HepG2 (cell line): ENCODE data around the gene GCLC. TPM values are rescaled to one million over a fixed set of nuclear protein-coding genes. Genes with fewer than 3 reads are reported as not detected.

ENCODE experiments used
- ATAC-seq: fragments of 200-7000 bp; cut with Tn5 transposase; 3 replicates; pipeline ENCODE4 v1.9.1; 2020; ENCODE audit warnings: mild to moderate bottlenecking, moderate library complexity
- BruUV-seq: library from RNA; stranded (reverse); fragments of 400-500 nt; replicated peaks from 2 replicates; lab custom pipeline; 2021; lab: Mats Ljungman, UMichigan
- CTCF ChIA-PET: fragments of 300-600 bp; formaldehyde crosslinking; extraction: SDS; loops from one replicate; lab custom pipeline; 2021; ENCODE audit warnings: low total read pairs, inconsistent platforms, low intra/inter-chr PET ratio; lab: Yijun Ruan, JAX
- POLR2A ChIA-PET: fragments of 350-600 bp; sonication (Branson Sonifier 250); formaldehyde crosslinking; loops from one replicate; lab custom pipeline; 2020; ENCODE audit warnings: antibody characterized with exemption, inconsistent platforms; lab: Yijun Ruan, JAX
- DNase-seq: peaks from one replicate; pipeline ENCODE4 v3.0.0-alpha.2; 2015; ENCODE audit warnings: low spot score
- FAIRE-seq: peaks from 3 replicates; lab custom pipeline; 2011; peaks lifted over from hg19 to GRCh38; lab: Jason Lieb, UNC
- H2AFZ ChIP-seq: one replicate; pipeline ENCODE4 v1.6.1; 2011; ENCODE audit warnings: low read length, inconsistent platforms
- H3K27ac ChIP-seq: fragments of 300-600 bp; 3 replicates; pipeline ENCODE4 v1.8.0; 2011; ENCODE audit warnings: mixed run types, mild to moderate bottlenecking, mixed read lengths, low read length, inconsistent platforms; ENCODE audit not compliant: insufficient read depth; ENCODE audit errors: extremely low read length
- H3K27me3 ChIP-seq, 2 experiments: fragments of 200-600 bp in 1 of 2; 2 replicates in 1 of 2; 3 replicates in 1 of 2; pipeline versions ENCODE4 v1.6.0 to v1.8.0; 2011; ENCODE audit warnings: low read length in 2 of 2, mild to moderate bottlenecking in 2 of 2, moderate library complexity in 2 of 2, inconsistent platforms in 1 of 2; ENCODE audit not compliant: insufficient read depth in 2 of 2, control insufficient read depth in 1 of 2
- H3K36me3 ChIP-seq, 2 experiments: fragments of 200-600 bp in 1 of 2; replicated peaks in 1 of 2; 2 replicates in 1 of 2; 3 replicates in 1 of 2; pipeline versions ENCODE4 v1.5.1 to v1.8.0; 2011; ENCODE audit warnings: low read length in 2 of 2, inconsistent platforms in 1 of 2; ENCODE audit not compliant: insufficient read depth in 2 of 2, control insufficient read depth in 1 of 2
- H3K4me1 ChIP-seq: 2 replicates; pipeline ENCODE4 v1.5.1; 2012; ENCODE audit warnings: low read length, inconsistent platforms; ENCODE audit not compliant: insufficient read depth
- H3K4me2 ChIP-seq: 2 replicates; pipeline ENCODE4 v1.6.0; 2011; ENCODE audit warnings: low read depth, low read length, inconsistent platforms
- H3K4me3 ChIP-seq, 3 experiments: fragments of 200-600 bp in 1 of 3; sonication (generic), shearing (Covaris generic) in 1 of 3; replicated peaks in 1 of 3; 2 replicates each; pipeline ENCODE4 v1.5.1; 2011 to 2016; ENCODE audit warnings: low read length in 3 of 3, inconsistent platforms in 2 of 3, low read depth in 2 of 3, mild to moderate bottlenecking in 2 of 3, control low read depth in 1 of 3, mixed read lengths in 1 of 3; ENCODE audit not compliant: insufficient read depth in 1 of 3
- H3K79me2 ChIP-seq: one replicate; pipeline ENCODE4 v1.6.1; 2011; ENCODE audit warnings: low read length, inconsistent platforms; ENCODE audit not compliant: insufficient read depth
- H3K9ac ChIP-seq: 2 replicates; pipeline ENCODE4 v1.6.0; 2011; ENCODE audit warnings: mild to moderate bottlenecking, low read depth, low read length, inconsistent platforms; ENCODE audit not compliant: insufficient read depth
- H3K9me3 ChIP-seq: 2 replicates; pipeline ENCODE4 v1.5.1; 2012; ENCODE audit warnings: mild to moderate bottlenecking, low read length
- H4K20me1 ChIP-seq: 2 replicates; pipeline ENCODE4 v1.6.0; 2011; ENCODE audit warnings: inconsistent platforms, mild to moderate bottlenecking, low read length, moderate library complexity; ENCODE audit not compliant: insufficient read depth
- HIVEP1 ChIP-seq: sonication (generic); formaldehyde crosslinking; IDR thresholded peaks from 2 replicates; pipeline ENCODE4 v1.4.0; 2020; ENCODE audit warnings: mild to moderate bottlenecking, missing genetic modification reagents
- KLF11 ChIP-seq: IDR thresholded peaks from 2 replicates; pipeline ENCODE4 v1.6.1; 2016; ENCODE audit warnings: missing compliant biosample characterization
- KLF15 ChIP-seq: sonication (generic); formaldehyde crosslinking; IDR thresholded peaks from 2 replicates; pipeline ENCODE4 v1.8.1; 2023; ENCODE audit warnings: borderline replicate concordance, mild to moderate bottlenecking, inconsistent platforms, missing genetic modification reagents, mixed read lengths
- PHF21A ChIP-seq: sonication (generic); formaldehyde crosslinking; IDR thresholded peaks from 2 replicates; pipeline ENCODE4 v1.5.0; 2020; ENCODE audit warnings: mild to moderate bottlenecking, missing genetic modification reagents
- REPIN1 ChIP-seq: sonication (generic); formaldehyde crosslinking; IDR thresholded peaks from 2 replicates; pipeline ENCODE4 v1.8.0; 2022; ENCODE audit warnings: missing genetic modification reagents, low read depth, mild to moderate bottlenecking, borderline replicate concordance
- ZFYVE20 ChIP-seq: sonication (generic); formaldehyde crosslinking; IDR thresholded peaks from 2 replicates; pipeline ENCODE4 v1.8.0; 2023; ENCODE audit warnings: low read depth, mild to moderate bottlenecking, moderate library complexity, missing genetic modification reagents, borderline replicate concordance
- ZNF253 ChIP-seq: sonication (generic); formaldehyde crosslinking; IDR thresholded peaks from 2 replicates; pipeline ENCODE4 v1.8.0; 2022; ENCODE audit warnings: mild to moderate bottlenecking, missing genetic modification reagents, borderline replicate concordance
- ZSCAN31 ChIP-seq: sonication (generic); formaldehyde crosslinking; IDR thresholded peaks from 2 replicates; pipeline ENCODE4 v1.5.0; 2020; ENCODE audit warnings: low read depth, mild to moderate bottlenecking, missing genetic modification reagents
- WGBS: methylation state at CpG from one replicate; pipeline ENCODE4 v1.1.6; 2017; ENCODE audit warnings: low lambda C conversion rate; 5-methylcytosine and 5-hydroxymethylcytosine counted together
- in situ Hi-C: cut with HindIII; loops from 2 replicates; pipeline ENCODE4 v1.10.0; 2017; ENCODE audit warnings: low pct_unique_long_range_greater_than_20kb; ENCODE audit not compliant: extremely low pct_ligation_motif_present
- intact Hi-C: fragments of 100-400 bp; cut with micrococcal nuclease; formaldehyde crosslinking; loops from one replicate; pipeline ENCODE4 v1.10.0; 2022; ENCODE audit not compliant: unreplicated experiment
- polyA plus RNA-seq, 8 experiments: library from polyadenylated mRNA; depleted of rRNA in 3 of 8; stranded (reverse) in 7 of 8; unstranded in 1 of 8; fragments of >200 nt; fragmentation: Illumina TruSeq in 4 of 8; extraction: Trizol in 4 of 8; gene quantifications; 2 replicates each; pipeline versions ENCODE4 v1.2.1 to v1.2.3, GENCODE V29; 2011 to 2016; ENCODE audit warnings: low read depth in 4 of 8, missing spikeins in 1 of 8, mixed read lengths in 1 of 8; ENCODE audit not compliant: insufficient read depth in 1 of 8
- total RNA-seq, 5 experiments: library from RNA; depleted of rRNA; stranded (reverse); fragments of >200 nt; fragmentation: Illumina TruSeq; extraction: Trizol; gene quantifications; 2 replicates each; pipeline ENCODE4 v1.2.3, GENCODE V29; 2016; ENCODE audit warnings: low read depth in 1 of 5
- TF ChIP-seq, protein P1 (sequence below): sonication (generic); formaldehyde crosslinking; IDR thresholded peaks from 2 replicates; pipeline ENCODE4 v1.8.1; 2023; ENCODE audit warnings: mild to moderate bottlenecking, moderate library complexity, missing genetic modification reagents
- TF ChIP-seq, protein P2 (sequence below), 2 experiments: sonication (generic) in 1 of 2; formaldehyde crosslinking in 1 of 2; IDR thresholded peaks; 2 replicates each; pipeline versions ENCODE4 v1.4.0 to v1.6.1; 2016 to 2020; ENCODE audit warnings: borderline replicate concordance in 1 of 2, low read depth in 1 of 2, mild to moderate bottlenecking in 1 of 2, missing genetic modification reagents in 1 of 2
- TF ChIP-seq, protein P3 (sequence below), 2 experiments: sonication (generic) in 1 of 2; formaldehyde crosslinking in 1 of 2; IDR thresholded peaks; 2 replicates each; pipeline versions ENCODE4 v1.5.1 to v1.6.1; 2011 to 2020; ENCODE audit warnings: borderline replicate concordance in 1 of 2, low read depth in 1 of 2, low read length in 1 of 2, mild to moderate bottlenecking in 1 of 2, missing genetic modification reagents in 1 of 2, moderate library complexity in 1 of 2

Gene GCLC
- total and polyA plus RNA-seq, 2 of the 13 experiments (the other 11 are each of a cell fraction or from before 2014, with no cell fraction given), result 35.3 to 84.6 TPM

DNA sequence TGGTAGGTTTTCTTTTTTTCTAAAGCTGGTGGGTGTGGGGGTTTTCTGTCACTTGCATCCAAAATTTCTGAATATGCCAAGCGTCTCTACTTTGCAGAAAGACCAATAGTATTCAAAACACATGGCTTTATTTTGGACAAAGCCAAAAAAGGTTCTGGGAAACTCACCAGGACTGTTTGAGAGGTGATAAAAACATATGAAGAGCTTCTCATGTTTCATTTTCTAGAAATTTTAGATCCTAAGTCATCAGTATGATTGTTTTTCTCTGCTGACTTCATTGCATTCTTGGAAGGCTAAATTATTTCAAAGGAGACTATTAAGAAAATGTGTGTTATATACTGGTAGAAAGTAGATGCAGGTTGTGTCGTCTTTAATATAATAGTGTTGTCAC lies 51.3 kb downstream of the GCLC start:
- H4K20me1 ChIP-seq, result no peaks in the 10 kb centered on the region
- peak overlapping the region; percentile 92 for H3K4me2 ChIP-seq
- no TSS peak for BruUV-seq
- WGBS, result 46% methylated on average over 2 of the region's 2 CpGs
- FAIRE-seq, result no peak
- TF ChIP-seq PHF21A, result 0 out of 2 replicates have a peak, but pooled peaks have one; percentile 3
- TF ChIP-seq, protein P1, sequence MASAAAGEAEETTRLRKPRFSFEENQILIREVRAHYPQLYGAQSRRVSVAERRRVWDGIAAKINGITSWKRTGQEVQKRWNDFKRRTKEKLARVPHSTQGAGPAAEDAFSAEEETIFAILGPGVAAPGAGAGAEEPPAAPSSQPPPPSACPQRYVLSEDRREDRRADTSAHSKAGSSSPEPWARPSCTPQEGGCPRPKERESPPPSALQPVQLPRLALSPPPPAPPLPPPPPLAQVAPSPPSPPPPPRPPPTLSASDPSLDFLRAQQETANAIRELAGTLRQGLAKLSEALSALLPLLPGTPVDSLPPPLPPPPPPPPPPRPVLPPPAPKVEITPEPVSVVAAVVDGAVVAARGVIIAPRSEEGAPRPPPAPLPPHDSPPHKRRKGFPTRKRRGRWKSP (CRISPR knock-in tag), result 0 out of 2 replicates have a peak, but pooled peaks have one; percentile 11
- no peak for TF ChIP-seq ZSCAN31 (CRISPR knock-in tag)
- TF ChIP-seq KLF11 (CRISPR knock-in tag), result no peak
- no peak for TF ChIP-seq ZNF253
- no peak for TF ChIP-seq KLF15 (CRISPR knock-in tag)
- no peak for TF ChIP-seq ZFYVE20
- 0 out of 2 replicates have a peak, but pooled peaks have one; percentile 4 for TF ChIP-seq REPIN1 (CRISPR knock-in tag)
- TF ChIP-seq, protein P2, sequence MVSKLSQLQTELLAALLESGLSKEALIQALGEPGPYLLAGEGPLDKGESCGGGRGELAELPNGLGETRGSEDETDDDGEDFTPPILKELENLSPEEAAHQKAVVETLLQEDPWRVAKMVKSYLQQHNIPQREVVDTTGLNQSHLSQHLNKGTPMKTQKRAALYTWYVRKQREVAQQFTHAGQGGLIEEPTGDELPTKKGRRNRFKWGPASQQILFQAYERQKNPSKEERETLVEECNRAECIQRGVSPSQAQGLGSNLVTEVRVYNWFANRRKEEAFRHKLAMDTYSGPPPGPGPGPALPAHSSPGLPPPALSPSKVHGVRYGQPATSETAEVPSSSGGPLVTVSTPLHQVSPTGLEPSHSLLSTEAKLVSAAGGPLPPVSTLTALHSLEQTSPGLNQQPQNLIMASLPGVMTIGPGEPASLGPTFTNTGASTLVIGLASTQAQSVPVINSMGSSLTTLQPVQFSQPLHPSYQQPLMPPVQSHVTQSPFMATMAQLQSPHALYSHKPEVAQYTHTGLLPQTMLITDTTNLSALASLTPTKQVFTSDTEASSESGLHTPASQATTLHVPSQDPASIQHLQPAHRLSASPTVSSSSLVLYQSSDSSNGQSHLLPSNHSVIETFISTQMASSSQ (IDR thresholded peaks at IDR 0.05; ENCODE audit: low read depth), result 0 out of 2 replicates have a peak, but pooled peaks have one; percentile 15
- TF ChIP-seq, protein P2 (CRISPR knock-in tag; IDR thresholded peaks at IDR 0.05; ENCODE audit: borderline replicate concordance), result no peak
- TF ChIP-seq HIVEP1 (CRISPR knock-in tag), result no peak
- TF ChIP-seq, protein P3, sequence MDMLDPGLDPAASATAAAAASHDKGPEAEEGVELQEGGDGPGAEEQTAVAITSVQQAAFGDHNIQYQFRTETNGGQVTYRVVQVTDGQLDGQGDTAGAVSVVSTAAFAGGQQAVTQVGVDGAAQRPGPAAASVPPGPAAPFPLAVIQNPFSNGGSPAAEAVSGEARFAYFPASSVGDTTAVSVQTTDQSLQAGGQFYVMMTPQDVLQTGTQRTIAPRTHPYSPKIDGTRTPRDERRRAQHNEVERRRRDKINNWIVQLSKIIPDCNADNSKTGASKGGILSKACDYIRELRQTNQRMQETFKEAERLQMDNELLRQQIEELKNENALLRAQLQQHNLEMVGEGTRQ (IDR thresholded peaks at IDR 0.05; ENCODE audit: low read depth, low read length), result no peak
- TF ChIP-seq, protein P3 (CRISPR knock-in tag; IDR thresholded peaks at IDR 0.05; ENCODE audit: borderline replicate concordance), result no peak
- TF ChIP-seq, all 625 proteins: peak for 4
- Histone ChIP-seq H3K9ac (no peak overlapping the region), H3K79me2 (no peaks in the 10 kb centered on the region), H3K4me1 (peaks cover 17% of the 10 kb centered on the region), H3K27me3 (no peaks in the 10 kb centered on the region), H3K36me3 (peaks cover 1 to 11% of the 10 kb centered on the region in 2 experiments; a peak in 3 of 5 replicates), H3K9me3 (no peaks in the 10 kb centered on the region), H3K4me3 (peak overlapping the region in 2 of 3 experiments; percentile 36 to 65; a peak in 2 of 6 replicates), H3K27ac (no peak overlapping the region), H2AFZ (peak overlapping the region; percentile 59)
- no peak; the same call in 2 of the 3 replicates for ATAC-seq
- intact Hi-C loops (loop anchor here (1.0 to 2.0 kb wide), 5 partner anchors 52 to 235 kb away; partner anchors contain the start of gene GCLC), in situ Hi-C loops (loop anchor here (10.0 kb wide), 1 partner anchor 461 kb away; no protein-coding TSS in a partner anchor)
- DNase-seq, result no peak
- POLR2A ChIA-PET, result interaction anchor here (0.8 to 2.5 kb wide), 5 partner anchors 51 to 232 kb away, joined by 3 to 9 read pairs (median 5); partner anchors contain the start of gene GCLC
- CTCF ChIA-PET, result interaction anchor here (1.7 to 4.1 kb wide), 5 partner anchors 158 to 321 kb away, joined by 9 to 68 read pairs (median 17); no protein-coding TSS in a partner anchor
